BJ (cell line): Measurements from ENCODE around the gene ATP6V1B1. TPM values are rescaled to one million over a fixed set of nuclear protein-coding genes. Genes with fewer than 3 reads are reported as not detected.

Experiments
- CTCF ChIA-PET: fragments of 350-600 bp; formaldehyde crosslinking; extraction: SDS; loops from one replicate; lab custom pipeline; 2021; ENCODE audit warnings: antibody characterized with exemption, inconsistent platforms; lab: Yijun Ruan, JAX
- POLR2A ChIA-PET: fragments of 300-600 bp; sonication (Branson Sonifier 250); formaldehyde crosslinking; extraction: SDS; loops from one replicate; lab custom pipeline; 2021; ENCODE audit warnings: antibody characterized with exemption; lab: Charles Lee
- DNase-seq: peaks from one replicate; pipeline ENCODE4 v3.0.0-alpha.2; 2011; ENCODE audit warnings: low read depth
- H3K27me3 ChIP-seq: 2 replicates; pipeline ENCODE4 v1.6.0; 2011; ENCODE audit warnings: low read length; ENCODE audit not compliant: control insufficient read depth, insufficient read depth
- H3K36me3 ChIP-seq: 2 replicates; pipeline ENCODE4 v1.5.1; 2011; ENCODE audit warnings: low read length; ENCODE audit not compliant: control insufficient read depth, insufficient read depth
- H3K4me3 ChIP-seq: 2 replicates; pipeline ENCODE4 v1.5.1; 2011; ENCODE audit warnings: low read depth, mild to moderate bottlenecking, control low read depth, low read length
- polyA plus RNA-seq: library from polyadenylated mRNA; depleted of rRNA; stranded (reverse); fragments of >200 nt; gene quantifications from 2 replicates; pipeline ENCODE4 v1.2.3, GENCODE V29; 2011
- TF ChIP-seq, protein P1 (sequence below): IDR thresholded peaks from 2 replicates; pipeline ENCODE4 v1.5.1; 2011; ENCODE audit warnings: low read depth, mild to moderate bottlenecking, control low read depth, inconsistent platforms, low read length, moderate library complexity; ENCODE audit not compliant: insufficient read depth

Gene ATP6V1B1
- polyA plus RNA-seq, 1 experiment, result 1.3 TPM

DNA sequence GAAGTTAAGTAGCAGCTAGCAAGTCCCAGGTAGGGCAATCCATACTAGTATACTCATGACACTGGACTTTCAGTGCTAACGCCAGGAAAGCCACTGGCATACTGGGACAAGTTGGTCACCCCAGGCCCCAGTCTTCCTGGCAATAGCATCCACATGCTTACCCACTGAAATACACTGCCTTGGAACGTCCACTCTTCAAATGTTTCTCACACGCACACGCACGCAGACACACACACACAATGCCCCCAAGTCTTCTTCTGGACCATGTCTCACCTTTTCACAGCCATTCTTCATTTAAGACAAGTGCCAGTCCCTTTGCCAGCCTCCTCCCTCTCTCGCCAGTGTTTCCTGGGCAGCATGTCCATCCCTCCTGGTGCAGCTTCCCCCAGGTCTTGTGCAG, 67.7 kb downstream of the ATP6V1B1 start:
- TF ChIP-seq, protein P1, sequence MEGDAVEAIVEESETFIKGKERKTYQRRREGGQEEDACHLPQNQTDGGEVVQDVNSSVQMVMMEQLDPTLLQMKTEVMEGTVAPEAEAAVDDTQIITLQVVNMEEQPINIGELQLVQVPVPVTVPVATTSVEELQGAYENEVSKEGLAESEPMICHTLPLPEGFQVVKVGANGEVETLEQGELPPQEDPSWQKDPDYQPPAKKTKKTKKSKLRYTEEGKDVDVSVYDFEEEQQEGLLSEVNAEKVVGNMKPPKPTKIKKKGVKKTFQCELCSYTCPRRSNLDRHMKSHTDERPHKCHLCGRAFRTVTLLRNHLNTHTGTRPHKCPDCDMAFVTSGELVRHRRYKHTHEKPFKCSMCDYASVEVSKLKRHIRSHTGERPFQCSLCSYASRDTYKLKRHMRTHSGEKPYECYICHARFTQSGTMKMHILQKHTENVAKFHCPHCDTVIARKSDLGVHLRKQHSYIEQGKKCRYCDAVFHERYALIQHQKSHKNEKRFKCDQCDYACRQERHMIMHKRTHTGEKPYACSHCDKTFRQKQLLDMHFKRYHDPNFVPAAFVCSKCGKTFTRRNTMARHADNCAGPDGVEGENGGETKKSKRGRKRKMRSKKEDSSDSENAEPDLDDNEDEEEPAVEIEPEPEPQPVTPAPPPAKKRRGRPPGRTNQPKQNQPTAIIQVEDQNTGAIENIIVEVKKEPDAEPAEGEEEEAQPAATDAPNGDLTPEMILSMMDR, result no peak
- ChIA-PET CTCF (interaction anchor here (2.7 to 3.3 kb wide), 2 partner anchors 19 to 36 kb away, joined by 9 to 17 read pairs; no protein-coding TSS in a partner anchor), POLR2A (no interaction called here)
- no peaks in the 10 kb centered on the region for H3K36me3 ChIP-seq
- no peak overlapping the region for H3K4me3 ChIP-seq
- no peak for DNase-seq
- H3K27me3 ChIP-seq, result peaks cover 4% of the 10 kb centered on the region

DNA sequence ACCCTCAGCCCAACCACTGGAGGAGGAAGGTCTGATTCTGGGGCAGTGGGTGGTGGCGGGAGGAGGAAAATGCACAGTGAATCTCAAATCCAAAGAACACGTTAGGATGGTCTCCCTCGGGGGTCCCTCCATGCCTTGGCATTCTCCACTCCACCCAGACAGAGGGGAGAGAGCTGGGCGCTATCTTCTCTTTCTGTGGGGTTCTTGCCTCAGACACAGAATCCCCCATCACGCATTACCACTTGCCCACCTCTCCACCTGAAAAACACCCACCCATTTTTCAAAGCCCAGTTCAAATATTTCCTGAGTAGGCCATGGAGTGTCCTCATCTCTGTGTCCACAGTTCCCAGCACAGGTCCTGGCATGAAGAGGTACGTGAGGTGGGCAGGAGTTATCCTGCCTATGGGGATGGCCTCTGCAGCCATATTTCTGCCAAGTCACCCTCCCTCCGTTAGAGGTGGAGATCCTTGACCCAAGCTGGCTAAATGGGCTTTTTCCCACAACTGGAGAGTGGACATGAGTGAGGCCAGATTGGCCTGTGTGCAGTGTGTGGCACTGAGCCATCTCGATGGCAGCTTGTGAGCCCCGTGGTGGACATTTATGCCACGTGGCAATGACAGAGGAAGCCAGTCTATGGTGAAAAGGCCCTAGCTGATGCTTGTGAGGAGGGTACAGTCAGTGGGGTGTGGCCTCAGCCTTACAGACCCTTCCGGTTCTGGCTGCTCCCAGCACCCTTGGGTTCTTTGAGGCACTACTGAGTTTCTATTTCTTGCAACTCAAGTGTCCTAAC, 68.5 kb downstream of the ATP6V1B1 start:
- CTCF ChIA-PET, result no interaction called here
- H3K36me3 ChIP-seq, result no peaks in the 10 kb centered on the region
- no peak for DNase-seq
- no peak overlapping the region for H3K4me3 ChIP-seq
- peaks cover 4% of the 10 kb centered on the region for H3K27me3 ChIP-seq
- TF ChIP-seq, protein P1, result no peak
- POLR2A ChIA-PET, result no interaction called here

DNA sequence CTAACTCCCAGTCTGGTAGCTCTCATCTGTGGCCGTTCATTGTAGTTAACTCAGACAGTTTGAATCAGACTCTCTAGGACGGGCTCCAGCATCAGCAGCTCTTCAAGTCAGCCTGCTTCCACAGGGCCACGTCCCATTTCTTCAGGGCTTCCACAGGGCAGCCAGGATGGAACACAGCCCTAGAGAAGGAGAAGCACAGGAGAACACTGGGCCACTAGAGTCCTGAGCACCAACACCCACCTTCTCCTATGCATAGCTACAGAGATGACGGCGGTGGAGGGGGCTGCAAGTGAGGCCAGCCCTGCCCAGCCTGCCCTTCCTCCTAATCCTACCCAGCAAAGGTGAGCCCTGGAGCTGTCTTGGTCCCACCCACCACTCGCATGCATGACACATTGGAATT, 69.2 kb downstream of the ATP6V1B1 start:
- no peak overlapping the region for H3K4me3 ChIP-seq
- H3K36me3 ChIP-seq, result no peaks in the 10 kb centered on the region
- peaks cover 4% of the 10 kb centered on the region for H3K27me3 ChIP-seq
- TF ChIP-seq, protein P1, result no peak
- DNase-seq, result no peak
- ChIA-PET POLR2A (no interaction called here), CTCF (no interaction called here)

DNA sequence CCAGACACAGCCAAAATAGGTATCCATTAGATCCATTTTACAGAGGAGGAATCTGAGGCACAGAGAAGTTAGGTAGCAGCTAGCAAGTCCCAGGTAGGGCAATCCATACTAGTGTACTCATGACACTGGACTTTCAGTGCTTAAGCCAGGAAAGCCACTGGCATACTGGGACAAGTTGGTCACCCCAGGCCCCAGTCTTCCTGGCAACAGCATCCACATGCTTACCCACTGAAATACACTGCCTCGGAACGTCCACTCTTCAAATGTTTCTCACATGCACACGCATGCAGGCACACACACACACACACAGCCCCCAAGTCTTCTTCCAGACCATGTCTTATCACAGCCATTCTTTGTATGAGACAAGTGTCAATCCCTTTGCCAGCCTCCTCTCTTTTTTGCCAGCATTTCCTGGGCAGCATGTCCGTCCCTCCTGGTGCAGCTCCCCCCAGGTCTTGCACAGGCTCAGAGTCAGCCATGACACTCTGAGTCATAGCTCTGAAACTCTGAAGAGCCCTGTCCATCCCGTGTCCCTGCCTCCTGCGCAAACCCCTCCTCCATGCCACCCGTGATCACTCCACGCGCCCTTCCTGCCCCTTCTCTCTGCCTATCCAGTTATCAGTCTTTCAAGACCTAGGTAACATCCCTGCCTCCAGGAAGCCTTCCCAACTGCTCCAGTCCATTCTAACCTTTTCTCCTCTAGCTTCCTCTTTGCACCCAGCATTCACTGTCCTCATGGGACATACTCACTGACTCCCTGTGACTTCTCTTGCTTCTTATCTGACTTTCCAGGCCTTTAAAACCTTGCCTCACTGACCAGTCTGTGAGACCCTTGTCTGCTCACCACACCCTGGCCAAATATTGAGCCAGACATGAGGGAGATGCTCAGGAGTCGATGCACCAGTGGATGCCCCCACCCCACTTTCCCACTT, 69.8 kb downstream of the ATP6V1B1 start:
- no peak for DNase-seq
- peaks cover 4% of the 10 kb centered on the region for H3K27me3 ChIP-seq
- H3K4me3 ChIP-seq, result no peak overlapping the region
- TF ChIP-seq, protein P1, result no peak
- H3K36me3 ChIP-seq, result no peaks in the 10 kb centered on the region
- POLR2A ChIA-PET, result no interaction called here
- CTCF ChIA-PET, result interaction anchor here (1.3 kb wide), 1 partner anchor 57 kb away, joined by 4 read pairs; no protein-coding TSS in a partner anchor

DNA sequence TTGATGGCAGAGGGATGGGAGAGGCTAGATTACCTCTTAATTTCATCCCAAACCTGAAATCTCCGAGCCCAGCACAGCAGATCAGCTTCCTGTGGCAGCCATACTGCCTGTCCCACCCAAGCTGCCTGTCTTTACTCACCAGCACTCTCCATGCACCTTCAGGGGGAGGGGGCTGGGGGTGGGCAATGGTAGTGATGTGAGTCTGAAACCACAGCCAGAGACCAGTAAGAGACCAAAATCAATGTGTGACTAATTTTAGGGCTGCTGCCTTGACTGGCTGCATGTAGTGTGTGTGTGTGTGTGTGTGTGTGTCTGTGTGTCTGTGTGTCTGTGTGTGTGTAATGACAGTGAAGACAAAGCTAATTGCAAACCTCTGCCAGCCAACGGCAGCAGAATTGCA, 70.6 kb downstream of the ATP6V1B1 start:
- Histone ChIP-seq H3K27me3 (peaks cover 4% of the 10 kb centered on the region), H3K36me3 (no peaks in the 10 kb centered on the region), H3K4me3 (no peak overlapping the region)
- ChIA-PET CTCF (interaction anchor here (0.7 to 1.8 kb wide), 3 partner anchors 41 to 590 kb away, joined by 3 to 4 read pairs (median 4); no protein-coding TSS in a partner anchor), POLR2A (no interaction called here)
- TF ChIP-seq, protein P1, result no peak
- DNase-seq, result no peak
